ENCODE data around the gene AMER2. TPM values are rescaled to one million over a fixed set of nuclear protein-coding genes. Genes with fewer than 3 reads are reported as not detected.

AMER2 gene
- total and polyA plus RNA-seq, 9 of the 15 experiments (the other 6 are each of a cell fraction or from before 2014, with no cell fraction given): not detected

DNA sequence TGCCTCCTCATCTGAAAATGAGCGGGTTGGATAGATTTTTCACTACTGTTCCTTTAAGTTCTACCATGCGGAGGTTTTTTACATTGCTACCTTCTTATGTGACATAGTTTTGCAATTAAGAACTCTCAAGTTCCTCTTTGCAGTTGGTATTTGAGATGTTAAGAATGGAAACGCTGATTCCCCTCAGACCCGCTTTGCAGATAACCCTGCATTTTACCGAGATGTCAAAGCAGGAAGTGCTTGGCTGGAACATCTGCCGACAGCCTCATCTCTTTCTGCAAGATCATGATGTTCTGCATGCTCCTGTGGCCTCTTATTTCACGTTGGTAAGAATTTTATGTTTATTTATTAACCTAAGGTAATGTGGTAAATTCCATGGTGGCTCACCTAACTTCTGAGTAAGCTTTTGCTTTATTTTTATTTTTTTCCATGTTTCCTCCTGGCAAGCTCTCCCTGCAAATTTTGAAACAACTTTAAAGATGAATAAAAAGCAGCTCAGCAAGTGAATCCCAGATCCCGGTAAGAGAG, 53.6 kb downstream of the AMER2 start:
- H3K27me3 ChIP-seq (ENCODE audit: control insufficient read depth in 2 of 2, insufficient read depth in 2 of 2, low read length in 2 of 2): peaks cover 2 to 10% of the 10 kb centered on the region in 2 experiments; a peak in 2 of 5 replicates
- H3K27ac ChIP-seq (ENCODE audit: extremely low read depth, low read depth, low read length): no peak overlapping the region
- H4K20me1 ChIP-seq (replicated peaks; ENCODE audit: control insufficient read depth, insufficient read depth, low read length): no peaks in the 10 kb centered on the region
- no peak for DNase-seq (ENCODE audit: extremely low read depth in 1 of 4, low spot score in 3 of 4)
- no peaks in the 10 kb centered on the region for H3K4me1 ChIP-seq (replicated peaks in 1 of 2; ENCODE audit: control insufficient read depth in 2 of 2, insufficient read depth in 2 of 2, low read length in 2 of 2)
- no peaks in the 10 kb centered on the region for H3K79me2 ChIP-seq (ENCODE audit: control insufficient read depth, insufficient read depth, low read length)
- TF ChIP-seq FOXK1 (CRISPR knock-in tag; IDR thresholded peaks at IDR 0.05; ENCODE audit: borderline replicate concordance) (no peak), TCF7L2 (IDR thresholded peaks at IDR 0.05; ENCODE audit: low read depth, low read length) (no peak), GTF2E2 (tag; IDR thresholded peaks at IDR 0.05) (no peak), ZNF165 (CRISPR knock-in tag; IDR thresholded peaks at IDR 0.05; ENCODE audit: borderline replicate concordance) (no peak), NEUROD1 (IDR thresholded peaks at IDR 0.05; ENCODE audit: borderline replicate concordance, low read depth, low read length, partially characterized antibody) (no peak), ZNF232 (CRISPR knock-in tag; IDR thresholded peaks at IDR 0.05) (no peak), ZNF830 (CRISPR knock-in tag; IDR thresholded peaks at IDR 0.05) (no peak), HDAC6 (IDR thresholded peaks at IDR 0.05; ENCODE audit: low read depth, low read length) (no peak), ZKSCAN3 (CRISPR knock-in tag; IDR thresholded peaks at IDR 0.05) (no peak), ZNF695 (CRISPR knock-in tag; IDR thresholded peaks at IDR 0.05) (no peak), SNRNP70 (optimal IDR thresholded peaks at IDR 0.05; ENCODE audit: low read depth, low read length) (no peak), SAFB (IDR thresholded peaks at IDR 0.05; ENCODE audit: borderline replicate concordance, low read depth, low read length) (no peak), ZNF354B (CRISPR knock-in tag; IDR thresholded peaks at IDR 0.05) (no peak), TGIF2 (CRISPR knock-in tag; IDR thresholded peaks at IDR 0.05) (no peak), STAT5B (CRISPR knock-in tag; IDR thresholded peaks at IDR 0.05) (no peak), CEBPB (tag; IDR thresholded peaks at IDR 0.05) (no peak), TRIM28 (IDR thresholded peaks at IDR 0.05) (no peak), RBM34 (IDR thresholded peaks at IDR 0.05; ENCODE audit: borderline replicate concordance, insufficient read depth, low read length) (no peak), NR2C1 (IDR thresholded peaks at IDR 0.05) (no peak), NR2C1 (tag; IDR thresholded peaks at IDR 0.05) (no peak)
- TF ChIP-seq, protein P1, sequence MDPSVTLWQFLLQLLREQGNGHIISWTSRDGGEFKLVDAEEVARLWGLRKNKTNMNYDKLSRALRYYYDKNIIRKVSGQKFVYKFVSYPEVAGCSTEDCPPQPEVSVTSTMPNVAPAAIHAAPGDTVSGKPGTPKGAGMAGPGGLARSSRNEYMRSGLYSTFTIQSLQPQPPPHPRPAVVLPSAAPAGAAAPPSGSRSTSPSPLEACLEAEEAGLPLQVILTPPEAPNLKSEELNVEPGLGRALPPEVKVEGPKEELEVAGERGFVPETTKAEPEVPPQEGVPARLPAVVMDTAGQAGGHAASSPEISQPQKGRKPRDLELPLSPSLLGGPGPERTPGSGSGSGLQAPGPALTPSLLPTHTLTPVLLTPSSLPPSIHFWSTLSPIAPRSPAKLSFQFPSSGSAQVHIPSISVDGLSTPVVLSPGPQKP (CRISPR knock-in tag; IDR thresholded peaks at IDR 0.05): no peak
- ChIA-PET POLR2A (no interaction called here), CTCF (ENCODE audit: low intra/inter-chr PET ratio) (no interaction called here)
- BruUV-seq (replicated peaks): no TSS peak
- no peak overlapping the region for H3K4me3 ChIP-seq
- no peak for FAIRE-seq
- ATAC-seq: no peak
- H3K36me3 ChIP-seq (ENCODE audit: control insufficient read depth, insufficient read depth, low read length): no peaks in the 10 kb centered on the region
- no peak overlapping the region for H3K4me2 ChIP-seq (ENCODE audit: insufficient read depth, low read length)
- H3K9me1 ChIP-seq (ENCODE audit: control insufficient read depth, insufficient read depth, low read length): no peaks in the 10 kb centered on the region
- H2AFZ ChIP-seq (ENCODE audit: low read depth, low read length): no peak overlapping the region
- intact Hi-C loops (cut with micrococcal nuclease): loop anchor here (10.0 kb wide), 1 partner anchor 54 kb away; no protein-coding TSS in a partner anchor
- in situ Hi-C loops (cut with MboI): loop anchor here (10.0 kb wide), 1 partner anchor 114 kb away; no protein-coding TSS in a partner anchor
- 2% methylated on average over 8 of the region's 8 CpGs for WGBS (ENCODE audit: insufficient coverage, low coverage, missing lambda C conversion rate)
- no peaks in the 10 kb centered on the region for H3K9me3 ChIP-seq (replicated peaks; ENCODE audit: control insufficient read depth, insufficient read depth, low read depth, low read length)
- H3K9ac ChIP-seq (ENCODE audit: insufficient read depth in 1 of 2, low read depth in 2 of 2, low read length in 2 of 2): no peak overlapping the region

Data from K562 (cell line).